GM12891 (cell line): ENCODE data around the gene SEMA4C.

Source experiments
- POLR2A ChIP-seq: IDR thresholded peaks from 2 replicates; pipeline ENCODE4 v1.6.1; 2011; ENCODE audit warnings: low read depth, low read length, control low read depth
- POLR2AphosphoS5 ChIP-seq: IDR thresholded peaks from 2 replicates; pipeline ENCODE4 v1.6.1; 2011; ENCODE audit warnings: low read depth, low read length, control low read depth
- TAF1 ChIP-seq: IDR thresholded peaks from 2 replicates; pipeline ENCODE4 v1.6.1; 2011; ENCODE audit warnings: low read depth, low read length, control low read depth

DNA sequence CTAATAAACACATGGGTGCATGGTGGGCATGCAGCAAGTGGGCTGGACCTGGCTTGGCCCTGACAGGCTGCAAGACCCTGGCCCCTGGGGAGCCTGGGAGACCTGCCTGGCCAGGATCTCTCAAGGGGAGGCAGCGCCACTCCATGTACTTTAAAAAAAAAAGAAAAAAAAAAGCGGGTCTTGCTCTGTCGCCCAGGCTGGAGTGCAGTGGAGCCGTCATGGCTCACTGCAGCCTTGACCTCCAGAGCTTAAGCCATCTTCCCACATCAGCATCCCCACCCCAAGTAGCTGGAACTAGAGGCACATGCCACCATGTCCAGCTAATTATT, 29.5 kb upstream of the SEMA4C start:
- TF ChIP-seq POLR2AphosphoS5 (no peak), POLR2A (no peak), TAF1 (no peak)
